Panc1 (cell line): Measurements from ENCODE around the gene SCAF8. TPM values are rescaled to one million over a fixed set of nuclear protein-coding genes. Genes with fewer than 3 reads are reported as not detected.

ENCODE experiments used
- ATAC-seq: fragments of 200-7000 bp; cut with Tn5 transposase; 2 replicates; pipeline ENCODE4 v1.9.1; 2020; ENCODE audit warnings: mild to moderate bottlenecking, moderate library complexity
- BruUV-seq: library from RNA; stranded (reverse); fragments of 400-500 nt; replicated peaks from 2 replicates; lab custom pipeline; 2021; lab: Mats Ljungman, UMichigan
- CTCF ChIA-PET: fragments of 300-600 bp; sonication (Branson Sonifier 250); formaldehyde crosslinking; loops from one replicate; lab custom pipeline; 2022; ENCODE audit warnings: antibody characterized with exemption; lab: Charles Lee
- POLR2A ChIA-PET: fragments of 300-600 bp; sonication (Branson Sonifier 250); formaldehyde crosslinking; loops from one replicate; lab custom pipeline; 2022; ENCODE audit warnings: antibody characterized with exemption; lab: Charles Lee
- DNase-seq: peaks from one replicate; pipeline ENCODE4 v3.0.0-alpha.2; 2010; ENCODE audit warnings: low read depth, low spot score
- H3K27ac ChIP-seq: 2 replicates; pipeline ENCODE4 v1.5.1; 2011; ENCODE audit warnings: mild to moderate bottlenecking, low read length, inconsistent platforms
- H3K27me3 ChIP-seq: fragments of 200-500 bp; sonication (Bioruptor generic); 2 replicates; pipeline ENCODE4 v1.6.0; 2014; ENCODE audit warnings: low read length, inconsistent platforms; ENCODE audit not compliant: control insufficient read depth, insufficient read depth
- H3K36me3 ChIP-seq: fragments of 200-500 bp; sonication (Bioruptor generic); 2 replicates; pipeline ENCODE4 v1.5.1; 2014; ENCODE audit warnings: inconsistent platforms, mild to moderate bottlenecking, low read length, moderate library complexity; ENCODE audit not compliant: control insufficient read depth, insufficient read depth
- H3K4me1 ChIP-seq: 2 replicates; pipeline ENCODE4 v1.5.1; 2011; ENCODE audit warnings: inconsistent platforms, mild to moderate bottlenecking, low read length, moderate library complexity; ENCODE audit not compliant: control insufficient read depth, insufficient read depth
- H3K4me3 ChIP-seq, 2 experiments: 2 replicates each; pipeline ENCODE4 v1.5.1; 2011 to 2012; ENCODE audit warnings: low read depth in 2 of 2, low read length in 2 of 2, mild to moderate bottlenecking in 2 of 2, inconsistent platforms in 1 of 2, moderate library complexity in 1 of 2
- H3K9me3 ChIP-seq: fragments of 200-500 bp; sonication (Bioruptor generic); 2 replicates; pipeline ENCODE4 v1.5.1; 2014; ENCODE audit warnings: low read depth, mild to moderate bottlenecking, inconsistent platforms, low read length, moderate library complexity; ENCODE audit not compliant: control insufficient read depth, insufficient read depth
- POLR2AphosphoS5 ChIP-seq: IDR thresholded peaks from 2 replicates; pipeline ENCODE4 v1.6.1; 2012; ENCODE audit warnings: mild to moderate bottlenecking, low read depth, low read length, moderate library complexity
- SIN3A ChIP-seq: IDR thresholded peaks from 2 replicates; pipeline ENCODE4 v1.6.1; 2012; ENCODE audit warnings: low read depth, mild to moderate bottlenecking, low read length, moderate library complexity, borderline replicate concordance; ENCODE audit not compliant: insufficient read depth
- TCF7L2 ChIP-seq: IDR thresholded peaks from 2 replicates; pipeline ENCODE4 v1.6.1; 2011; ENCODE audit warnings: mild to moderate bottlenecking, low read depth, low read length, inconsistent platforms
- in situ Hi-C: cut with HindIII; loops from 2 replicates; pipeline ENCODE4 v1.10.0; 2016; ENCODE audit warnings: low sequenced_read_pairs, low pct_unique_long_range_greater_than_20kb
- intact Hi-C: fragments of 100-400 bp; cut with micrococcal nuclease; formaldehyde crosslinking; loops from one replicate; pipeline ENCODE4 v1.10.0; 2022; ENCODE audit not compliant: unreplicated experiment
- total RNA-seq: library from RNA; stranded (reverse); gene quantifications from one replicate; pipeline ENCODE4 v1.2.1, GENCODE V29; 2021; ENCODE audit not compliant: unreplicated experiment
- TF ChIP-seq, protein P1 (sequence below): fragments of 450-650 bp; IDR thresholded peaks from 2 replicates; pipeline ENCODE4 v1.5.1; 2017; ENCODE audit warnings: mild to moderate bottlenecking
- TF ChIP-seq, protein P2 (sequence below), 2 experiments: IDR thresholded peaks; 2 replicates each; pipeline ENCODE4 v1.6.1; 2011 to 2012; ENCODE audit warnings: low read depth in 2 of 2, control low read depth in 1 of 2, low read length in 1 of 2, mild to moderate bottlenecking in 1 of 2, moderate library complexity in 1 of 2; ENCODE audit not compliant: insufficient read depth in 1 of 2

The SCAF8 gene
- total RNA-seq, 1 experiment from 2014 or later = 38.9 TPM

DNA sequence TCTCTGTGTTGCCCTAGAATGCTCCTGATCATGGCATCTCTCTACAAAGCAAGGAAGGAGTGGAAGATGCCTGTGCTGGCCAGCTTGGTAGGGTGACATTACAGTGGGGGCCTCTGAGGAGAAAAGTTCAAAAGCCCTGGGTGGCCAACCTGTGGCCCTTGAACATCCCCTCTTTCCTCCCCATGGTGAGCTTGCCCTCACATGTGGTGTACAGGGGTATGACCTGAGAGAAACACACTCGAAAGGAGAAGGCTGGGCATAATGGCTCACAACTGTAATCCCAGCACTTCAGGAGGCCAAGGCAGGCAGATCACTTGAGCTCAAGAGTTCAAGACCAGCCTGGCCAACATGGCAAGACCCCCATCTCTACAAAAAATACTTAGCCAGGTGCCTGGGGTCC is 36.6 kb upstream of the SCAF8 start:
- ATAC-seq (no peak), DNase-seq (no peak)
- ChIA-PET CTCF (no interaction called here), POLR2A (no interaction called here)
- no peak overlapping the region for H3K4me3 ChIP-seq
- intact Hi-C loops = no loop called here
- no TSS peak for BruUV-seq
- H3K9me3 ChIP-seq = no peaks in the 10 kb centered on the region
- in situ Hi-C loops = no loop called here
- H3K4me1 ChIP-seq = no peaks in the 10 kb centered on the region
- no peak for TF ChIP-seq POLR2AphosphoS5
- TF ChIP-seq SIN3A = no peak
- TF ChIP-seq, protein P1, sequence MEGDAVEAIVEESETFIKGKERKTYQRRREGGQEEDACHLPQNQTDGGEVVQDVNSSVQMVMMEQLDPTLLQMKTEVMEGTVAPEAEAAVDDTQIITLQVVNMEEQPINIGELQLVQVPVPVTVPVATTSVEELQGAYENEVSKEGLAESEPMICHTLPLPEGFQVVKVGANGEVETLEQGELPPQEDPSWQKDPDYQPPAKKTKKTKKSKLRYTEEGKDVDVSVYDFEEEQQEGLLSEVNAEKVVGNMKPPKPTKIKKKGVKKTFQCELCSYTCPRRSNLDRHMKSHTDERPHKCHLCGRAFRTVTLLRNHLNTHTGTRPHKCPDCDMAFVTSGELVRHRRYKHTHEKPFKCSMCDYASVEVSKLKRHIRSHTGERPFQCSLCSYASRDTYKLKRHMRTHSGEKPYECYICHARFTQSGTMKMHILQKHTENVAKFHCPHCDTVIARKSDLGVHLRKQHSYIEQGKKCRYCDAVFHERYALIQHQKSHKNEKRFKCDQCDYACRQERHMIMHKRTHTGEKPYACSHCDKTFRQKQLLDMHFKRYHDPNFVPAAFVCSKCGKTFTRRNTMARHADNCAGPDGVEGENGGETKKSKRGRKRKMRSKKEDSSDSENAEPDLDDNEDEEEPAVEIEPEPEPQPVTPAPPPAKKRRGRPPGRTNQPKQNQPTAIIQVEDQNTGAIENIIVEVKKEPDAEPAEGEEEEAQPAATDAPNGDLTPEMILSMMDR = no peak
- TF ChIP-seq, protein P2, sequence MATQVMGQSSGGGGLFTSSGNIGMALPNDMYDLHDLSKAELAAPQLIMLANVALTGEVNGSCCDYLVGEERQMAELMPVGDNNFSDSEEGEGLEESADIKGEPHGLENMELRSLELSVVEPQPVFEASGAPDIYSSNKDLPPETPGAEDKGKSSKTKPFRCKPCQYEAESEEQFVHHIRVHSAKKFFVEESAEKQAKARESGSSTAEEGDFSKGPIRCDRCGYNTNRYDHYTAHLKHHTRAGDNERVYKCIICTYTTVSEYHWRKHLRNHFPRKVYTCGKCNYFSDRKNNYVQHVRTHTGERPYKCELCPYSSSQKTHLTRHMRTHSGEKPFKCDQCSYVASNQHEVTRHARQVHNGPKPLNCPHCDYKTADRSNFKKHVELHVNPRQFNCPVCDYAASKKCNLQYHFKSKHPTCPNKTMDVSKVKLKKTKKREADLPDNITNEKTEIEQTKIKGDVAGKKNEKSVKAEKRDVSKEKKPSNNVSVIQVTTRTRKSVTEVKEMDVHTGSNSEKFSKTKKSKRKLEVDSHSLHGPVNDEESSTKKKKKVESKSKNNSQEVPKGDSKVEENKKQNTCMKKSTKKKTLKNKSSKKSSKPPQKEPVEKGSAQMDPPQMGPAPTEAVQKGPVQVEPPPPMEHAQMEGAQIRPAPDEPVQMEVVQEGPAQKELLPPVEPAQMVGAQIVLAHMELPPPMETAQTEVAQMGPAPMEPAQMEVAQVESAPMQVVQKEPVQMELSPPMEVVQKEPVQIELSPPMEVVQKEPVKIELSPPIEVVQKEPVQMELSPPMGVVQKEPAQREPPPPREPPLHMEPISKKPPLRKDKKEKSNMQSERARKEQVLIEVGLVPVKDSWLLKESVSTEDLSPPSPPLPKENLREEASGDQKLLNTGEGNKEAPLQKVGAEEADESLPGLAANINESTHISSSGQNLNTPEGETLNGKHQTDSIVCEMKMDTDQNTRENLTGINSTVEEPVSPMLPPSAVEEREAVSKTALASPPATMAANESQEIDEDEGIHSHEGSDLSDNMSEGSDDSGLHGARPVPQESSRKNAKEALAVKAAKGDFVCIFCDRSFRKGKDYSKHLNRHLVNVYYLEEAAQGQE (IDR thresholded peaks at IDR 0.05; ENCODE audit: insufficient read depth in 1 of 2, low read depth in 2 of 2, low read length in 1 of 2) = no peak
- no peak for TF ChIP-seq TCF7L2
- H3K27me3 ChIP-seq = no peaks in the 10 kb centered on the region
- no peak overlapping the region for H3K27ac ChIP-seq
- no peaks in the 10 kb centered on the region for H3K36me3 ChIP-seq

DNA sequence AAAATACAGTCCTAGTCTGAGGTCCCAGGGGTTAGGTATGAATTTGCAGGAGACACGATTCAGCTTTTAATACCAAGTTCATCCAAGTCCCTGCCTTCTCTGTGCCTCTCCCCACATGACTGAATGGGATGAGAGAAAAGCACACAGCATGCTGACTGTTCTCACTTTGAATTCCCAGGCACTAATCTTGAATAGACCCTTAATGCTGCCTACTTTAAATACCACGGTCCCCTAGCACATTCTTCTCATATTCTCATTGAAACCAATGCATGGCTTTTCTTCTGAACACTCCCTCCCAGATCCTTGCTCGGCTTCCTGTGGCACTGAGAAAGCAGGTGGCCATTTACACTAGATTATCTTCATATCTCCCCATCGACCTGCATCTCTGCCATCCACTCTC is 30.1 kb upstream of the SCAF8 start:
- H3K27ac ChIP-seq = no peak overlapping the region; the same call in 1 of the 2 replicates
- no peaks in the 10 kb centered on the region for H3K9me3 ChIP-seq
- no peak overlapping the region for H3K4me3 ChIP-seq
- ChIA-PET CTCF (no interaction called here), POLR2A (no interaction called here)
- no TSS peak for BruUV-seq
- DNase-seq = no peak
- H3K4me1 ChIP-seq = peaks cover 4% of the 10 kb centered on the region
- in situ Hi-C loops (no loop called here), intact Hi-C loops (no loop called here)
- H3K36me3 ChIP-seq = no peaks in the 10 kb centered on the region
- no peak for ATAC-seq
- H3K27me3 ChIP-seq = no peaks in the 10 kb centered on the region
- TF ChIP-seq SIN3A = no peak
- TF ChIP-seq, protein P1 = no peak
- no peak for TF ChIP-seq POLR2AphosphoS5
- TF ChIP-seq, protein P2 (IDR thresholded peaks at IDR 0.05; ENCODE audit: insufficient read depth in 1 of 2, low read depth in 2 of 2, low read length in 1 of 2) = no peak
- TF ChIP-seq TCF7L2 = no peak
